Stimulated activated CD4-positive, alpha-beta T cell treated with anti-CD3 and anti-CD28 coated beads, Interleukin-1b, Interleukin-23, amount 100 ng/mL, for 24 hours (primary cell): ENCODE data around the gene VWF.
A peak's percentile ranks its signal among the peaks of the same experiment; 100 is the strongest.

Source experiments
- DNase-seq, 4 experiments: peaks; one replicate each; pipeline ENCODE4 v3.0.0-alpha.2; 2020; ENCODE audit warnings: low read depth in 4 of 4, low spot score in 1 of 4

VWF gene

DNA sequence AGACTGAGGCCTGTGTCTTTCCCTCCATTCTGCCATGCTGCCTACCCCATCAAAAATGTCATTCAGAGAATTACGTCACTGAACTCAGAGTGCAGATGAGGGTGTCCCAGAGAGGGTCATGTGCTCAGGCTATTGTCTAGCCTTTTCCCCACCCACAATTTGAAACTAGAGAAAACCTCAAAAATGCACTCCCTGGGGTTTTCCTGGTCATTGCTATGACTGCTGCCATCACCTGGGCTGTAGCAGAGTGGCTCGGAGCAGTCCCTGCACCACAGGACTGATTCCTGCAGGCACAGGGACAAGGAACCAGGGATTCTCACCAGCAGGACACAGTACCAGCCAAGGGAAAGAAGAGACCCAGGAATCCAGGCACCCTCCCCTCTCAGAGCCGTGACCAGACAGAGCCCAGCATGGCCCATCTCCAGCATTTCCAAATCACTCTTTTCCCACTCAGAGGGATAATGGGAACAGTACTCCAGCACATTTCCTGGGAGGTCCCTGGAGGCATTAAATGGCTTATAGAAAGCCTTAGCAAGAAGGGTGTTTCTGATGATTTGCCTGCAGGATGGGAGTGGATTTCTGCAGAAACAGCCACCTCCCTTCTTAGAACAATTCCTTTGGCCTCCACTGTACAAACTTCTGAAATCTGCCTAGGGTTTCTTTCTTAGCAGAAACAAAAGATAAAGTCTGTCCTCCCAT, 45.9 kb downstream of the VWF start:
- DNase-seq = no peak

DNA sequence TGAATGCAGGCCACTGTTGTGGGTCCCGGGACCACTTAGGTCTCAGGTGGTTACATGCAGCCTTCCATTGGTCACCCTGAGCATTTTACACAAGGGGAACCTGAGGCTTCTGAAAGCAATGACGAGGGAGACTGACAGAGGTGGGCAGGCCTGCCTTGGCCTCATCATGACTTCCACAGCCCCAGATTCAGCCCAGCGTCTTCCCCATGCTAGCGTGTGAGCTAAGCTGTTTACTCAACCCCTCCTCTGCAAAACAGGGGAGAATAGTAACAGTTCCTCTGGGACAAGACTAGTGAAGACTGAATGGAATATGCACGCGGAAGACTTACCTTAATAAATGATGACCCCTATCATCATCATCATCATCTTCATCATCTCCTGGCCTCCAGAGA, 46.8 kb downstream of the VWF start:
- DNase-seq = no peak

DNA sequence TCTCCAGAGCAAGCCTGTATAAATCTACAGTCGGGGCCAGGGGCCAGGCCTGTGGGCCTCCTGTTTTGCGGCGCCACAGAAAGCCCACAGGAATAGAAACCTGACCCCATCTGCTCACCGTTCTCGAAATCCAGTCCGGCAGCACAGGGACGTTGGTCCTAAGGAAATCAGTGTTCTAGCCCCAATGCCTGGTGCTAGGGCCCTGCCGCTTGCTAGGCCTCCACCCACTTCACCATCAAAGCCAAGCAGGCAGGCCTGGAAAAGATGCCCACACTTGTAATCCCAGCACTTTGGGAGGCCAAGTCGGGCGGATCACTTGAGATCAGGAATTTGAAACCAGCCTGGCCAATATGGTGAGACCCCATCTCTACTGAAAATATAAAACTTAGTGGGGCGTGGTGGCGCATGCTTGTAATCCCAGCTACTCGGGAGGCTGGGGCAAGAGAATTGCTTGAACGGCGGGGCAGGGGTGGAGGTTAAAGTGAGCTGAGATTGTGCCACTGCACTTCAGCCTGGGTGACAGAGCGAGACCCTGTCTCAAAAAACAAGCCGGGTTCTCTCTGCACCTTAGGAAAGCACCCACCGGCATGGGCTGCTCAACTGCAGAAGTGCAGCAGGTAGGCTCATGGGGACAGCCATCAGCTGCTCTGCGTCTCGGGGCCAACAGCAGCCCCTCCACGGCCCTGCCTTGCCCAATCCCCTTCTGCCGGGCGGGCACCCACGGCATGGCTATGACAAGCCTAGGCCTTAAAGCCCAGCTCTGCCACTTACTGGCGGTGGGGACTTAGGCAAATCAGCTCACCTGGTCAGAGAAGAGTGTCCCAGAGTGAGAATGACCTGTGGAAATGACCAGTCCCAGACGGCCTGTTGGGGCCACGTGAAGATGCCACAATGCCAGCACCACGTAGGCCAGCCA, 47.4 kb downstream of the VWF start:
- DNase-seq = no peak

DNA sequence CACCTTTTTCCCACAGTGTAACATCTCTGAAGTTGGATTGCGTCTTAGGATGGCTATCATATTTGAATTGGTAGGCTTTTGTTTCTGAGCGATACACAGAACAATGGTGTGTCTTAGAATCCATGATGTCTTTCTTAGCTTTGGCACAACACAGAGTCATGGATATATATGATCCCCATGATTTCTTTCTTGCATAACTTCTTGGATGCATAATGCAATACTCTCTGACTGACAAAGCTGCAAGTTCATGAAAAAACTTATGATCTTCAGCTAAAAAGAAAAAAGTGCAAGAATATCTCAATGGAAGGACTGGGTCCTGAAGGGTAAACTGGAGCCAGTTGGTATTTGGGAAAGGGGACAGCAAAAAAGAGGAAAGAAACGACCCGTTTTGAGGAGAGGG, 48.1 kb downstream of the VWF start:
- DNase-seq = no peak

DNA sequence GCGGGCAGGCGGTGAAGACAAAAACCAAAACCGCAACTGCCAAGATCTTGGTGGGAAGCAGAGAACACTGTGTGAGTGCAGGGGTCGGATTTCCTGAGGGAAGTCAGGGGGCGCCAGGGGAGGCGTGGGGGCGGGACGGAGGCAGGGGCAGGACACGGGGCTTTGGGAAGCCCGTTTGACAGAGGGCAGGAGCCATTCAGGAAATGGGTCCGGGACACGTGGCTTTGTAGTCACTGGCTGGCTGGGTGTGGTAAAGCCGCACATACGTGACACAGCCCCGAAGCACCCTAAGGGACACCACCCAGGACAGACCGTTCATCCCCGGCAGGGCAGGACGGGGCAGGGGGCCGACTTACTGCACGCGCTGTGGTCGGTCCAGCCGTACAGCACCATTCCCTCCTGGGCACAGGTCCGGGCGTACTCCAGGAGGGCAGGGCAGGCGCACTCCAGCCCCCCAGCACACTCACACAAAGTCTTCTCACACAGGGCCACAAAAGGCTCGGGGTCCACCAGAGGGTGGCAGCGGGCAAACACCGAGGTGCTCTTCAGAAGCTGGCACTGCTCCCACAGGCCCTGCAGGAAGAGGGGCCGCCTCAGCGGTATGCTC, 49.4 kb downstream of the VWF start:
- peak in 2 of 4 experiments; percentile 18 to 30 for DNase-seq

DNA sequence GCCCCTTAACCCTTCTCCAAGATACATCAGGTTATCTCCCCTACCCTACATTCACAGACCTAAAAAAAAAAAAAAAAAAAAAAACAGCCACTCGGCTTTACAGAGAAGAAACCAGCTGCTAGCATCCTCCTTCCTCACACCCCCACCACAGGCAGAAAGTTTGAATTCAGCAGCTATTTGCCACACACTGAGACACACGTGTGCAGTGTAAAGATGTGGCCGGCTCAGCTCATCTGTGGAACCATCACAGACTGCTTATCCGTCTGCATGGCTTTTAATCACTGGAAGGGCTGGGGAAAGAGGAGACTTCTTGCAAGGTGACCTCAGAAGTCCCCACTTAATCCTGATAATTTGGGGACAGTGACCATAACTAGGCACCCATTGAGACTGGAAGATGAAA, 50.0 kb downstream of the VWF start:
- no peak for DNase-seq

DNA sequence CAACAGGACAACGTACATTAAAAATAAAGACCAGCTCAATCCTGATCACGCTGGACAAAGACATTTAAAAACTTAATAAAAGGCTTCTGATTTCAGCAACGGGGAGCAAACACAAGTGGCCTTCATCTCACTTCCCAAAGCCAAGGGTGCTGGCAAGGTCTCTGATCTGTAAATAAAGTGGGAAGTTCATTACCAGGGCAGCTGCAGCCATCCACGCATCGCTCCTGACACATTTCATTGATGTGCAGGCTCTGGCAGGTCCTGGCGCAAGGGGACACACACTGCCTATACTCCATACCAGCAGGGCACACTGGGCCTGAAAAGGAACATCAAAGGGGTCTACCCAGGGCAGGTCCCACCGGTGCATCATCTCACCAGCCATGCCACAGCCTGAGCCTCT, 51.0 kb downstream of the VWF start:
- no peak for DNase-seq

DNA sequence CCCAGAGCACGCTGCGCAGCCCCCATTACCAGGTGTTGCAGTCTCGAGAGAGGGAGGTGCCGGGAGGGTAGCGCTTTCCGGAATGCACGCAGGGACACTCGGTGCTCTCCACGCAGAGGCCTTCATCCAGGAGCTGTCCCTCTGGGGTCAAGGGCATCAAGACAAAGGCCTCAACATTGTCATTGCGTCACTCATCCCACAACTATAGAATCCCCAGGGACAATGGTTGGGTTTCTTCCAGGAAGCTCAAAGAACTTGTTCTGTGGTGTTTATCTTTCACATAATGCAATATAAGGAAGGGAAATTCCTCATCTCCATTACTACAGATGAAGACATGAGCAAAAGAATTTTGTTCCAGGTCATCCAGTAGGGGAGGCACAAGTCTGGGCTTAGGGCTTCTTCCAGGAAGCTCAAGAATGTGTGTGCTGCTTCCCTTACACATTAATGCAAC, 52.1 kb downstream of the VWF start:
- DNase-seq = no peak

DNA sequence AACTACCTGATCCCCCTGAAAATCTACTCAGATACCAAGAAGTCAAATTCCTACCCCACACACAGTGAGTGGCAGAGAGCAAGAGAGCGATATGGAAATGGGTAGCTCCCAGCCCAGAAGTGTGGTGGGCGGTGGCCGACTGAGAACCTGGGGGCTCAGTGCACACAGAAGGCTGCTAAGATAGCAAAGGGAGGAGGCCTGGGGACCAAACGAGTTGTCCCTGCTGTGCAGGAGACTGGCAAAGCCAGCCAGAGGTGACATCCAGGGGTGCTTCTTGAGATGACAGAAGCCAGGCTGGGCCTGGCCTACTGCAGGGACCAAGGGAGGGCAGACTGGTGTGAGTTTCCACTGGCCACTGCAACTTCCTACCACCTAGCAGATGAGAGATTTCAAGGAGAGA, 52.9 kb downstream of the VWF start:
- no peak for DNase-seq

DNA sequence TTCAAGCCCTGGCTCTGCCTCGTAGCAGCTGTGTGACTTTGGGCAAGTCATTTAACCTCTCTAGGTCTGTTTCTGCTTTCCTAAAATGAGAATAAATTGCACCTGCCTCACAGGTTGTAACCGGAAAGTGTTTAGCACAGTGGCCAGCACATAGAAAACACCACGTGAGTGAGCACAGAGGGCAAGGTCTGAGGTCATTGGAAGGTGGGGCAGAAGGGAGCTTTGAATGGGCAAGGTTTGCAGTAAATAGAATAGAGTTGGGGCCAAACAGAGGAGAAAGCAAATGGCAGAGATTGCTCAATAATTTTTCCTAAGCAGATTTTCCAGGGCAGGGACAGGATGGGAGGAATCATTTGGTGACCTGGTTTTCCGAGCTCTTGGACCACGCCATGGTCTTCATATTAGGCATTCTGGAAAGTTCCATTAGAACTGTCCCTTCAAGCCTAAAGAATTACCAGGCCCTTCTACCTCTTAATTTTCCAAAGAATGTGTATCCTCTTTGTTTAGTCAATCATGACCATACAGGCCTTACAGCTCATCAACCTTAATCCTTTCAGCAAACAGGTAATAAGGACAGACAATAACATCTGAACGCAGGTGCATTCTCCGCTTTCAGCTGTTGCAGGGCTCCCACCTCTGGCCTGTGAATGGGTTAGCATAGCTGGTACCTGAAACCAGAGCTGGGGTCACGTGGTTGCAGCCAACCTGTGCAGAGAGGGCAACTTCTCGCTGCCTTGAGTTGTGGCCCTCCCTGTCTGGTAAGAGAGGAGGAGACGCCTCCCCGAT, 53.8 kb downstream of the VWF start:
- DNase-seq = no peak

DNA sequence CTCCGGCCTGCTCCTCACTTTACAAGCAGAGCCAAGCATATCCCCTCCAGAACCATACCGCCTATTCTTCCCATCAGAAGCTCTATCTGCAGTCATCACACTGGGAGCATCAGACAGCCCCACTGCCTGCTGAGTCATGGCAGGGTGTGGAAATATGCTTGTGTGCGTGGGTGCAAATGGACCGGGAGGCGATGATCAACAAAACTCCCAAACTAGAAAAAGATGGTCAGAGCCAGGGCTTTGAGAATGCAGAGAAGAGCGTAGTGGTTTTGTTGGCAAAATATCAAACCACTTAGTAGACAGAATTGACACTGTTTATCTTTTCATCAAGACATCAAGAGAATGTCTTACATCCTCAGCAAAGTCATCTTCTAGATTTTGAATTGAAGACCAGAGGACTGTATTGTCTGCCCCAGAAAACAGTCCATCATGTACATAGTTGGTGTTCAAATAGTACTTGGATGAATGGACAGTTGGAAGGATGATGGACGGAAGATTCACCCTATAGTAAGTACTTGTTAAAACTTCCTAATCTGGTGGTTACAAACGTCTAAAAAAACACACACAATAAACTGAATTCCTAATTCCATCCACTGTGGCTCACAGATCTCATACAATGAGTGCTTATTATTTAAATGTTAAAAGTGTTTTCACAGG, 54.9 kb downstream of the VWF start:
- peak in 1 of 4 experiments; percentile 28 for DNase-seq

DNA sequence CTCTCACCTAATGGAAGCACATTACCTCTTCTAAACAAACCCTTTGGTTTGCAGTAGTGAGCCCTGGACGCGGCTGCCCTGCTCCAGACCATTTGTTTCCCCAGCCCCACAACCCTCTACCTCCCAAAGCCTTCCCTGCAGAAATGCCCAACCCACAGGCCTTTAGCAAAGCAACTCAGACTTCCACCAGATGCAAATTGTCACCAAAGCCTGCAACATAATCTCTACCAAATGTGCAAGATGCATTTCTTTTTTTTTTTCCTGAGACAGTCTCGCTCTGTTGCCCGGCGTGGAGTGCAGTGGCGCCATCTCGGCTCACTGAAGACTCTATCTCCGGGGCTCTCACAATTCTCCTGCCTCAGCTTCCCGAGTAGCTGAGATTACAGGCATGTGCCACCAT, 56.2 kb downstream of the VWF start:
- no peak for DNase-seq

DNA sequence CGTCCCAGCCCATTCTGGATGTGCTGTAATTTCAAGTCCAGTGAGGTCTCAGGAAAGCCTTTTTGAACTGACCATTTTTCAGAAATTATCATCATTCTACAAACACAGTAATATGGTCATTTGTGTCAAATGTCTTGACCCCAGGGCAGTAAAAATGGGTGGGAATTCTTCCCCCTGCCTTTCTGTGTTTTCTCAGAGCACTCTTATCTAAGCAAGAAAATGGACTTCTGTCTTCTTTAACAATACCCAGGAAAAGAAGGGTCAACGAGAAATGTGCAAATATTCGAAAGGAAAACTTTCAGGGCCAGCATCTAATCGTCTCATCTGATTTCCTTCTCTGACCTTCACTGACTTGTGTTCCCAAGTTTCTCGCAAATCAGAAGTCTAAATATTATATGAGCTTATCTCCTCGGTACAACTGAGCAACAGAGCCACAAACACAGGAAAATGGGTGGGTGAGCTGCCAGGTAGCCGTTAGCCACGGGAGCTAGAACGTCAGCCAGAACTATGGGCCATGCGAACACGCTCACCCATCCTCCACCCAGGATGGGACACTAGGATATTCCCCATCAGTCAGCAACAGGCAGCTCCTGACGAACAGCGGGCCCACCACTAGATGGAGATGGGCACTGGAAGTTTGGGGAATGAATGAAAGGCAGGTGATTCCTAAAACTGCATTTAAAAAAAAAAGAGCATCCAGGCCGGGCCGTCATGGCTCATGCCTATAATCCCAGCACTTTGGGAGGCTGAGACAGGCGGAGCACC, 57.1 kb downstream of the VWF start:
- no peak for DNase-seq

DNA sequence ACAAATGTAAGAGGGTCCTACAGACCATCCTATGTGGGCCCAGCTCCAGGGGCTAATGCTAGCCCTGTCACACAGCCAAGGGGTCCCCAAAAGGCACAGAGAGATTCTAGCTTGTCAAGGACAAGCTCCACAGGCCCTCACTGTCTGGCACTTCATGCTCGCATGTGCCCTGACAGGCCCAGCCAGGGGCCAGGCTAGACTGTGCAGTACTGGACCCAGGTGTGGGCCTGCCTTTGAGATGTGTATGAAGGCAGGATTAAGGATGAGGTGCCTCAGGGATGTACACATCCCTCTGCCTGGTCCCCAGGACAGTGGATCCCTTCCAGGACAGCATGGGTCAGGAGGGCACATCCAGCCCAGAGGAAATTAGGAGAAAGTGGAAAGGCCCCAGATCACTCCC, 57.8 kb downstream of the VWF start:
- no peak for DNase-seq

DNA sequence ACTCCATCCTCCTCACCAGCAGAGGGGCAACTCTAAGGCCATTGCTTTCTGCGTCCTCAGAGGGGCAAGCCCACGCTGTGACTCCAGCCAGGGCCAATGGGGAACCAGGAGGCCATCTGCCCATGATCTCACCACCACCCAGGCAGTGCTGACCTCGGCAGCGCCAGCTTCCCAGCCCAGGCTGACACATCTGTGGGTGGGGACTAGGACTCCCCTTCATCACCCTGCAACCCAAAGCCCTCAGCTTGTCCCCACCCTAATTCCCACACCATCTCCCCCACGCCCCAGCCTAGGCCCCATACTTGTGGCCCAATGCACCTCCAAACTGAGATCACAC, 58.6 kb downstream of the VWF start:
- no peak for DNase-seq

DNA sequence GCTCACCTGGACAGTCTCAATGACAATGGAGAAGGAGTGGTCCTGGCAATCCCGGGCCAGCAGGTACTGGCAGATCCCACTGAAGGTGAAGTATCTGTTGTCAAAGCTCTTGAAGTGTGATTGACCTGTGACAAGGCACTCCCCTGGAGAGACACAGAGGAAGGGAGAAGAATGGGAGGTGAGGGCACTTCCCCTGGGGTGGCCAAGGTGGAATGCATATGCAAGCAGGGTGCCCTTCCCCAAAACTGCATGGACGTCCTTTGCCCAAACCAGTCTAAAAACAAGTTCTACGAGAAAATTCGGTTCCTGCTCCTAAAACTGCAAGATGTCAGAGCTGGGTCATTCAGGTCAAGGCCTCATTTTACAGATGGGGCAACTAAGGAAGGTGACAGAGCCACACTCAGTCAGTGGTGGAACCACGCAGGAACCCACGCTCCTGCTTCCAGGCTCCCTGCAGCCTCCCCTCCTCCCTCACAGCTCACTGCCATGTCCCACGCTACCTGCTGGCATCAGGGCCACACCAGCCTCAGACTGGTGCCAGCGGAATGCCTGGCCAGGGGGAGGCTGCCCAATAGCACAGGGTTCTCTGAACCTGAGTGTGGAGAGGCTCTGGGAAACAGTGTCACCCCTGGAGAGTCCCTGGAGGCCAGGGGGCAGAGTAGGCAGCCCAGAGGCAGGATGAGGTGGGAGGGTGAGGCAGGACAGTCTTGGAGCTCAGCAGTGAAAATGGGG, 59.2 kb downstream of the VWF start:
- DNase-seq = no peak

DNA sequence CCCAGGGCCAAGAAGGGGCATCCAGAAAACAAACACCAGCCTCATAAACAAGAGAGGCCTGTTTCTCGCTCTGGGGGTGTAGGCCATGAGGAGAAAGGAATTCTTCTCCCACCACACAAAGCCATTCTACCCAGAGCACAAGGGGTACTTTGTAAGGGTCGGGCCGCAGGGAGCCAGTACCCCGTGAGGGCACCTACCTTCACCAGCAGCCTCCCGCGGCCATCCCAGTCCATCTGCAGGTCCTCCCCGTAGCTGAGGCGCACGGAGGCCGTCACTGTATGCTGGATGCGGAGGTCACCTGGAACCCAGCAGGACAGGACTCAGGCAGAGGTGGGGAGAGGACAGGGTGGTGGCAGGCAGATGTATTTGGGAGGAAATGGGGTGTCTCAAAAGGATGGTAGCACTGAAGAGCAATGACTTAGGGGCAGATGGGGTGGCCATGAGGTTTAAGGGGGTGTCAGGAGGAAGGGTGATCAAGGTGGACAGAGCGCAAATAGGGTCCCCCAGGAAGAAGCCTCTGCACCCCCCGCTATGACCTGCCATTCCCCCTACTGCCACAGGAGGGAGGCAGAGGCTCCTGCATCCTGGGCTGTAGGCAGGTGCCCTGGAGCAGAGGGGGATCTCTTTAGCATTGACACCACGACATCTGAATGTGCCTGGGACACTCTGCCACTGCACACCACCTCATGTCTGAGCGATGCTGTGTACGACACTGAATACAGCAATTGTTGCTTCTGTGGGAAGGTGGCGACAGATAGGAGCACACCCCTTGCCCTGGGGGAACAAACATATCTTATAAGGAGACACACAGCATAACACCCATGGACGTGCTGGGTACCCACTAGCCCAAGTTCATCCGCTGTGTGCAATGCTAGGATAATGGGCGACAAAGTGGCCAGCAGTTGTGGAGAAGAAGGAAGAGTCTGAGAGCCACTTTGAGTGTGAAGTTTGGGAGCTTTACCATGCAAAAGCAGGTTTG, 61.4 kb downstream of the VWF start:
- peak in 3 of 4 experiments; percentile 36 to 49 (median 37) for DNase-seq

DNA sequence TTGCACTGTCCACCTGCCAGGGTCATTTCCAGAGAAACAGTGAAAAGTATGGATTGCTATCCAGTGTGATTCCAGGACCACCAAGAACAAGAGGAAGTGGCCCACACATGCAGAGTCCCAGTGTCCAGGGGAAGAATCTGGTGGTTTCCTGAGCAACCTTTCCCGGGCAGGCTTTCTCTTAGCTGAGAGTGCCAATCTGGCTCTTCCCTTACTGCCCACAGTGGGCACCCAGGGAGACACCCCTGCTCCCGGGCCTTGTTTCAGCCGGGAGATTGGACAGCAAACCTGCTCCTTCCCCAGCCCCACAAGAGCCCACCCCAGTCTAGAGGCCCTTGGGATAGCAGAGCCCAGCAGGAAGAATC, 62.1 kb downstream of the VWF start:
- no peak for DNase-seq
